22Rv1 (cell line): ENCODE measurements around the gene CDK5RAP3.

Experiments
- CTCF ChIP-seq: fragments of 450-650 bp; IDR thresholded peaks from 2 replicates; pipeline ENCODE4 v1.5.1; 2017; ENCODE audit warnings: mild to moderate bottlenecking
- ZFX ChIP-seq: fragments of 450-650 bp; IDR thresholded peaks from 2 replicates; pipeline ENCODE4 v1.6.1; 2017; ENCODE audit warnings: antibody characterized with exemption, borderline replicate concordance

- TF ChIP-seq CTCF (no peak), ZFX (no peak)
Measured at GRCh38 chr17:47982091-47982617, 11.2 kb downstream of the CDK5RAP3 start.
